OCI-M2 (cell line): Measurements from ENCODE around the gene MOV10.
A peak's percentile ranks its signal among the peaks of the same experiment; 100 is the strongest.
"Not testable (repeated sequence)": the region's sequence is repeated elsewhere in the genome, so short reads cannot be mapped to it uniquely, and the experiment has no call there.

ENCODE experiments used
- DNase-seq: peaks from one replicate; lab custom pipeline; 2025; ENCODE audit not compliant: unreplicated experiment; lab: John Stamatoyannopoulos, UW

MOV10 gene

GRCh38 chr1:112712191-112712590 lies 37.7 kb downstream of the MOV10 start:
- no peak for DNase-seq

- no peak for DNase-seq
Observed at GRCh38 chr1:112712701-112713128, 38.3 kb downstream of the MOV10 start.

DNA sequence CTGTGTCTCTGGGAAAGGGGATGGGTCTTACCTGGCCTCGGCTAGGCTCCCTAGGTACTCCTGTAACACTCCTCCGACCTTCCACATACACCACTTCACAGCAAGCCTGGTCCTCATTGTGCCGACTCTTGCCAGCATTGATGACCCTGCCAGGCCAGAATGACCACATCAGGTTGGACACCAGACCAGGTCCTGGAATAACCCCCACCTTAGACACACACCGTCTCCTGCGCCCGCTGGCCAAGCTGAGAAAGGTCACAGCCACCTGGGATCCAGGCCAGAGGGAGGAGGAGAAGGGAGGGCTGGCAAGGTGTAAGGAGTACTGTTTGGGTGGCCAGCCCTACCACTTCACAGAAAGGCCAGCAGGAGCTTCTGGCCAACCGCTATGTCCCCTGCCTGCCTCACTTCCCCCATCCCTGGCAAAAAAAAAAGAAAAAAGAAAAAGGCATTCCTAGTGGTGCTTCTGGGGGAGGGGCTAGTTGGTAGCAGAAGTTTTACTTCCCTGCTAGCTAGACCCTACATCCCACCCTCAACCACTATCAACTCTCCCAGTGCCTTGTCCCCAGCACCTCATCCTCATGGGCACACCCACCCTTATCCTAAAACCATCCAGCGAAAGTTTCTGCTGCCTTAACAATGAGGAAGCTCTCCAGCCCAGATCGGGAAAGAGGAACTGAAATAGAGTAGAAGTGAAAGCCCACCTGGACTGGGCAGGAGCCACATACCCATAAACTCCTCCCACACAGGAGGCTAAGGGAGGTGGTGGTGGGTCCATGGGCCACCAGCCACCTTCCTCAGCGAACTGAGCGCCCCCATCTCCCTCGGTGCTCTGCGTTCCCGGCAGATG lies 39.2 kb downstream of the MOV10 start:
- DNase-seq = no peak

GRCh38 chr1:112714313-112715263 lies 40.1 kb downstream of the MOV10 start:
- DNase-seq = no peak

DNA sequence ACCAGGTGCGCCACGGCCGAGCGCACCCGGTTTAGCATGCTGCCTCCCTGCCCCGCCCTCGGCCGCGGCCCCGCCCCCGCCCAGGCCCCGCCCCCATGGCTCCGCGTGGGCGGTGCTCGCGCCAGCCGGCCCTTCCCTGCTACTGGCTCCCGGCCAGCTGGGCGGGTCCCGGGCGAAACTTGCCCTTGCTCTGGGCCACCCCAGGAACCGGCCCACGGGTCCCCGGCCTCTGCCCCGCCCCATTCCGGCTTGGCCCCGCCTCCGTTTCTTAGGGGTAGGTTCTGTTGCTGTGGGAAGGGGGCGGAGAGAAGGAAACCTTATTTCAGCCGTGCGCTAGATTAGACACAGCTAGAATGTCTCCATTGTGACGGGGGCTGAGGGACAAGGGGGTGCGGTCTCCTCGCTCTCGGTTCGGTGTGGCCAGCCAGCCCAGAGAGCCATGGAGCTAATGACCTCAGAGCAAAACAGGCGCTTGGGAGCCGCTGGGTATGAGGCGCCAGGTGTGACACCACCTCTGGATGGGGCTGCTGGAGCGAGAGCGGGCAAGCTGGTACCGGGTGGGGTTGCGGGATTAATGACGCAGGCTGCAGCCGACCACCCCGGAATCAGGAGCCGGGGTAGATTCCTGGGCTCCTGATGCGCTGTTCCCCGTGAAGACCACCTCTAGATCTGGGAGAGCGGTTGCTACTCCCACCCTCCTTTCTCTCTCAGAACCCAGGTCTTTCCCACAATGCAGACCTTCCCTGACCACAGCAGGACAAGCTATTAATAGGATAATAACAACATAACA lies 41.0 kb downstream of the MOV10 start, which contains the start of gene PPM1J:
Gene PPM1J (minus strand): TSS at position 69 of the 790 bp plus-strand sequence. CDS start 31 bp downstream, at position 38.
- peak; percentile 46 for DNase-seq

- DNase-seq = peak; percentile 67
Observed at GRCh38 chr1:112716133-112716720, 41.8 kb downstream of the MOV10 start.

DNA sequence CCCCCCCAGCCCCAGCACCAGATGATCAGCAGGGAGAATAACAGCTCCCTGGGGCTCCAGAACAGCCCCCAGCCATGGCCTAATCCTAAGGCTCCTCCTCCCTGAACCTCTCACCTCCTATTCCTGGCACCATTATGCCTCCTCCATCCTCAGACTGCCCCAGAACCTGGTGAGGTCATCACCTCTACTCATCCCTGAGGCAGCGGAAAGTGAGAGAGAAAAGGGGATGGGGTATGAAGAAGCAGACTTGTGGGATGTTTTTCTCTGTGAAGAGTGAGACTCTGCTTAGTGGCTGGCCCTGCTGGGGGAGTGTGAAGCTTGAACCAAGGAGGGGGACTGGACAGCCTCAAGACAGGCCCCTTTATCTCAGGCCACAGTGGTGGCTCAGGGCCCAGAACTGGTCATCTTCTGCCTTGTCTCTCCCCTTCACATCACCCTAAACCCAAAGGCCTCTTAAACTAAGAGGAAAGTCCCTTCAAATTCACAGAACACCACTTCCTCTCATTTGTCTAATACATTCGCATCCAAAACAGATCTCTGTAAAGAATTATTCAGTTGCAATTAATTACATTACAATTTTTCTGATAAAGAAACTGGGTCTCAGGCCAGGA lies 42.9 kb downstream of the MOV10 start:
- no peak for DNase-seq

DNA sequence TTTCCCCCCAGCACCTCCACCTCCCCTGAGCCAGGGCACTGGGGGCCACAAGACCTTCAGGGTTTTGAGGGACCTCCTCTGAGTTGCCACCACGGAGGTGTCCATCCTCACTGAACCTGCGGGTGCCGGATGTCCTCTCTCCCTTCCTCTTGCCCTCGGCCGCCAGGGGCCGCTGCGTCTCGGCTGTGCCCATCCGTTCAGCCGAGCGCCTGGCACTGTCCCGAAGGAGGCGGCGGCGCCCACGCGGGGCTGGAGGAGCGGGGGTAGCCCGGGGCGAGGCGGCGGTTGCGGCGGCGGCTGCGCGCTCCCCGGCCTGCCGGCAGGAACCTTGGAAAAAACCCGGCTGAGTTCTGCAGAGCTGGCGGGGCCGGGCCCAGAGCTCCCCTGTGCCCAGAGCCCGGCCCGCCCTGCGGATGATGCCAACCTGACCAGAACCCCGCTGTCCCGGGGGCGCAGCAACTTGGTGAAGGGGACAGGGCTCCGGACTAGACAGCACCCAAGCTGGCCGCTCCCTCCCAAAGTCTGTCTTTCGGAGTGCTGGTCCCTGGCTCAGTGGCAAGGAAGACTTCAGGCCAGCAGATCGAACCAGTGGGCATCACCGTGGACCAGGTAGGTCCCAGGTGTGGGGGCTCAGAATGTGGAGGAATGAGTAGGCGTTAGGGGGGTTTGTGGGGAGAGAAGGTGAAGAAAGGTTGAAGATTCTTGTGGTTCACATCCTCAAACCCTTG lies 44.4 kb downstream of the MOV10 start:
- no peak for DNase-seq

GRCh38 chr1:112719706-112720105 lies 45.2 kb downstream of the MOV10 start:
- no peak for DNase-seq

- no peak for DNase-seq
Observed at GRCh38 chr1:112720800-112721199, 46.3 kb downstream of the MOV10 start.

DNA sequence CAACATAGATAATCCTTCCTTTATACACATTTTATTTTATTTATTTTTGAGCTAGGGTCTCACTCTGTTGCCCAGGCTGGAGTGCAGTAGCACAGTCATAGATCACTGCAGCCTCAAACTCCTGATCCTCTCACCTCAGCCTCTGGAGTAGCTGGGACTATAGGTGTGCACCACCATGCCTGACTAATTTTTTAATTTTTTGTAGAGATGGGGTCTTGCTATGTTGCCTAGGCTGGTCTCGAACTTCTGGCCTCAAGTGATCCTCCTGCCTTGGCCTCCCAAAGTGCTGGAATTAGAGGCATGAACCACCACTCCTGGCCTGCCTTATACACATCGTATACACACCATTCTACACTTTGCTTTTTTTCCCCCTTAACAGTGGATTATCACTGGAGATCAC lies 46.8 kb downstream of the MOV10 start:
- DNase-seq = not testable (repeated sequence)

DNA sequence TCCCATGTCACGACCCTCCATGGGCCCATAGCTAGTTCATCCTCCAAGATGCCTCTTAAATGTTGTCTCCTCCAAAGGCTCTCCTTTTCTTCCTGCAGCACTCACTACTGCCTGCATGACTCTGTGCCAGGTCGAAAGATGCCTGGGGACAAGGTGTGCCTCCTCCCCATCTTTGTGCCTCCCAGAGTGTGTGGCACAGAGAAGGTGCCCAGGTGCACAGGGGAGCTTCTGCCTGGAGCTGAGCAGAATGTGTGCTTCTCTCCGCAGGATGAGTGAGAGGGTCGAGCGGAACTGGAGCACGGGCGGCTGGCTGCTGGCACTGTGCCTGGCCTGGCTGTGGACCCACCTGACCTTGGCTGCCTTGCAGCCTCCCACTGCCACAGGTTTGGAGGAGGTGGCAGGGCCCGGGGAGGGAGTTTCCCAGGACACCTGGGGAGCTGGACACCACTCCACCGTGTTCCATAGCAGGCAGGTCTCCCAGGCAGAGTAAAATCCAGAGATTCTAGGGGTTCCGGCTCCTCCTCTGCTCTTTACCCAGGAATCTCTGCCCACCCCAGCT lies 47.6 kb downstream of the MOV10 start:
- no peak for DNase-seq

GRCh38 chr1:112722601-112723510 lies 48.4 kb downstream of the MOV10 start:
- no peak for DNase-seq

- DNase-seq = no peak
Observed at GRCh38 chr1:112723511-112723839, 49.0 kb downstream of the MOV10 start.

GRCh38 chr1:112724240-112724639 lies 49.8 kb downstream of the MOV10 start:
- not testable (repeated sequence) for DNase-seq

GRCh38 chr1:112727716-112728115 lies 53.3 kb downstream of the MOV10 start:
- DNase-seq = no peak

- DNase-seq = not testable (repeated sequence)
Observed at GRCh38 chr1:112728306-112728971, 54.0 kb downstream of the MOV10 start.

DNA sequence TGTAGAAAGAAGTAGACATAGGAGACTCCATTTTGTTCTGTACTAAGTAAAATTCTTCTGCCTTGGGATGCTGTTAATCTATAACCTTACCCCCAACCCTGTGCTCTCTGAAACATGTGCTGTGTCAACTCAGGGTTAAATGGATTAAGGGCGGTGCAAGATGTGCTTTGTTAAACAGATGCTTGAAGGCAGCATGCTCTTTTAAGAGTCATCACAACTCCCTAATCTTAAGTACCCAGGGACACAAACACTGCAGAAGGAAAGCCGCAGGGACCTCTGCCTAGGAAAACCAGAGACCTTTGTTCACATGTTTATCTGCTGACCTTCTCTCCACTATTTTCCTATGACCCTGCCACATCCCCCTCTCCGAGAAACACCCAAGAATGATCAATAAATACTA lies 54.6 kb downstream of the MOV10 start:
- not testable (repeated sequence) for DNase-seq
